Fibroblast of lung (primary cell): ENCODE measurements around the gene ZBED3. TPM values are rescaled to one million over a fixed set of nuclear protein-coding genes. Genes with fewer than 3 reads are reported as not detected.

ENCODE experiments used
- DNase-seq, 2 donors: peaks; one replicate each; pipeline versions ENCODE4 v3.0.0 to v3.0.0-alpha.2; 2010; ENCODE audit warnings: low read depth in 2 of 2
- H2AFZ ChIP-seq: 2 replicates; pipeline ENCODE4 v1.5.1; 2012; ENCODE audit warnings: low read length, control low read depth, inconsistent platforms
- H3K27ac ChIP-seq: 2 replicates; pipeline ENCODE4 v1.5.1; 2011; ENCODE audit warnings: low read length, control low read depth; ENCODE audit not compliant: insufficient read depth
- H3K27me3 ChIP-seq: 2 replicates; pipeline ENCODE4 v1.5.1; 2011; ENCODE audit warnings: mild to moderate bottlenecking, low read length; ENCODE audit not compliant: control insufficient read depth, insufficient read depth
- H3K36me3 ChIP-seq: 2 replicates; pipeline ENCODE4 v1.5.1; 2011; ENCODE audit warnings: low read length; ENCODE audit not compliant: control insufficient read depth, insufficient read depth
- H3K4me1 ChIP-seq: 2 replicates; pipeline ENCODE4 v1.5.1; 2011; ENCODE audit warnings: low read length; ENCODE audit not compliant: control insufficient read depth, insufficient read depth; ENCODE audit errors: extremely low read depth
- H3K4me2 ChIP-seq: 2 replicates; pipeline ENCODE4 v1.5.1; 2011; ENCODE audit warnings: low read length, control low read depth; ENCODE audit not compliant: insufficient read depth; ENCODE audit errors: extremely low read depth
- H3K4me3 ChIP-seq, 4 experiments: fragments of 200-600 bp in 1 of 4; sonication (generic) in 1 of 4; replicated peaks in 1 of 4; 2 replicates each; pipeline ENCODE4 v1.5.1; 2011 to 2016; ENCODE audit warnings: low read length in 4 of 4, low read depth in 3 of 4, mild to moderate bottlenecking in 3 of 4, control low read depth in 2 of 4, inconsistent platforms in 1 of 4, mixed read lengths in 1 of 4; ENCODE audit not compliant: insufficient read depth in 1 of 4; ENCODE audit errors: control extremely low read depth in 1 of 4
- H3K79me2 ChIP-seq: 2 replicates; pipeline ENCODE4 v1.5.1; 2012; ENCODE audit warnings: mild to moderate bottlenecking, low read length, inconsistent platforms; ENCODE audit not compliant: control insufficient read depth, insufficient read depth
- H3K9ac ChIP-seq: 2 replicates; pipeline ENCODE4 v1.5.1; 2011; ENCODE audit warnings: mild to moderate bottlenecking, low read length, control low read depth; ENCODE audit not compliant: insufficient read depth
- H3K9me3 ChIP-seq: 2 replicates; pipeline ENCODE4 v1.5.1; 2012; ENCODE audit warnings: low read depth, low read length; ENCODE audit not compliant: control insufficient read depth, insufficient read depth
- H4K20me1 ChIP-seq: 2 replicates; pipeline ENCODE4 v1.5.1; 2011; ENCODE audit warnings: low read length; ENCODE audit not compliant: control insufficient read depth, insufficient read depth; ENCODE audit errors: extremely low read depth
- CTCF ChIP-seq, 2 donors: IDR thresholded peaks in 1 of 2; conservative IDR thresholded peaks in 1 of 2; 1 replicate in 1 of 2; 2 replicates in 1 of 2; pipeline ENCODE4 v1.5.1; 2011 to 2012; ENCODE audit warnings: low read length in 2 of 2, control low read depth in 1 of 2, inconsistent platforms in 1 of 2, low read depth in 1 of 2, mild to moderate bottlenecking in 1 of 2
- EZH2 ChIP-seq: IDR thresholded peaks from 2 replicates; pipeline ENCODE4 v1.5.1; 2012; ENCODE audit warnings: low read length, control low read depth, mild to moderate bottlenecking; ENCODE audit errors: missing control alignments
- polyA plus RNA-seq, 2 donors: library from polyadenylated mRNA; depleted of rRNA in 1 of 2; stranded (reverse) in 1 of 2; unstranded in 1 of 2; fragments of >200 nt; gene quantifications; 2 replicates each; pipeline ENCODE4 v1.2.1, GENCODE V29; 2011 to 2012; ENCODE audit warnings: missing spikeins in 1 of 2
- total RNA-seq: library from RNA; depleted of rRNA; stranded (reverse); fragments of >200 nt; gene quantifications from 2 replicates; pipeline ENCODE4 v1.2.1, GENCODE V29; 2014

Gene ZBED3
- total and polyA plus RNA-seq, 2 donors (not counting 1 experiment from before 2014, with no cell fraction given) = 1.7 to 3.0 TPM

GRCh38 chr5:77086368-77086688, 757 bp downstream of the ZBED3 start:
- H3K27ac ChIP-seq = no peak overlapping the region
- H3K4me1 ChIP-seq = peaks cover 4% of the 10 kb centered on the region
- H2AFZ ChIP-seq = peak overlapping the region; percentile 98
- TF ChIP-seq CTCF (conservative IDR thresholded peaks at IDR 0.05 in 1 of 2, IDR thresholded peaks at IDR 0.05 in 1 of 2; ENCODE audit: low read depth in 1 of 2, low read length in 2 of 2) (no peak), EZH2 (no peak)
- no peaks in the 10 kb centered on the region for H3K9me3 ChIP-seq
- H3K4me2 ChIP-seq = peak overlapping the region; percentile 71
- H3K27me3 ChIP-seq = no peaks in the 10 kb centered on the region
- no peaks in the 10 kb centered on the region for H3K36me3 ChIP-seq
- no peak for DNase-seq
- H3K79me2 ChIP-seq = no peaks in the 10 kb centered on the region
- H3K4me3 ChIP-seq = peak overlapping the region; percentile 68 to 96 (median 73)
- H3K9ac ChIP-seq = no peak overlapping the region
- no peaks in the 10 kb centered on the region for H4K20me1 ChIP-seq

- H3K4me2 ChIP-seq = no peak overlapping the region
- H3K27ac ChIP-seq = no peak overlapping the region
- no peak overlapping the region for H3K4me3 ChIP-seq
- TF ChIP-seq EZH2 (no peak), CTCF (conservative IDR thresholded peaks at IDR 0.05 in 1 of 2, IDR thresholded peaks at IDR 0.05 in 1 of 2; ENCODE audit: low read depth in 1 of 2, low read length in 2 of 2) (no peak)
- no peaks in the 10 kb centered on the region for H3K27me3 ChIP-seq
- H2AFZ ChIP-seq = no peak overlapping the region
- no peak overlapping the region for H3K9ac ChIP-seq
- H3K79me2 ChIP-seq = no peaks in the 10 kb centered on the region
- no peak for DNase-seq
- no peaks in the 10 kb centered on the region for H3K36me3 ChIP-seq
- H3K4me1 ChIP-seq = peaks cover 4% of the 10 kb centered on the region
- no peaks in the 10 kb centered on the region for H3K9me3 ChIP-seq
- no peaks in the 10 kb centered on the region for H4K20me1 ChIP-seq
These were observed 4.0 kb downstream of the ZBED3 start for GRCh38 chr5:77083088-77083487.

- no peaks in the 10 kb centered on the region for H3K9me3 ChIP-seq
- no peak overlapping the region for H3K27ac ChIP-seq
- TF ChIP-seq CTCF (conservative IDR thresholded peaks at IDR 0.05 in 1 of 2, IDR thresholded peaks at IDR 0.05 in 1 of 2; ENCODE audit: low read depth in 1 of 2, low read length in 2 of 2) = no peak
- no peak for TF ChIP-seq EZH2
- H3K9ac ChIP-seq = no peak overlapping the region
- DNase-seq = no peak
- H3K79me2 ChIP-seq = no peaks in the 10 kb centered on the region
- no peaks in the 10 kb centered on the region for H3K27me3 ChIP-seq
- no peak overlapping the region for H3K4me3 ChIP-seq
- H3K4me2 ChIP-seq = no peak overlapping the region
- H2AFZ ChIP-seq = no peak overlapping the region
- no peaks in the 10 kb centered on the region for H3K4me1 ChIP-seq
- H3K36me3 ChIP-seq = no peaks in the 10 kb centered on the region
- no peaks in the 10 kb centered on the region for H4K20me1 ChIP-seq
These were observed 4.8 kb downstream of the ZBED3 start for GRCh38 chr5:77082280-77082679.
